GM21515 (cell line): ENCODE measurements around the gene SEMA4A.
"Not testable (repeated sequence)": the region's sequence is repeated elsewhere in the genome, so short reads cannot be mapped to it uniquely, and the experiment has no call there.

Source experiments
- ATAC-seq: cut with Tn5 transposase; IDR thresholded peaks from one replicate; pipeline ENCODE4 v1.9.1; 2021; ENCODE audit not compliant: unreplicated experiment

The SEMA4A gene

DNA sequence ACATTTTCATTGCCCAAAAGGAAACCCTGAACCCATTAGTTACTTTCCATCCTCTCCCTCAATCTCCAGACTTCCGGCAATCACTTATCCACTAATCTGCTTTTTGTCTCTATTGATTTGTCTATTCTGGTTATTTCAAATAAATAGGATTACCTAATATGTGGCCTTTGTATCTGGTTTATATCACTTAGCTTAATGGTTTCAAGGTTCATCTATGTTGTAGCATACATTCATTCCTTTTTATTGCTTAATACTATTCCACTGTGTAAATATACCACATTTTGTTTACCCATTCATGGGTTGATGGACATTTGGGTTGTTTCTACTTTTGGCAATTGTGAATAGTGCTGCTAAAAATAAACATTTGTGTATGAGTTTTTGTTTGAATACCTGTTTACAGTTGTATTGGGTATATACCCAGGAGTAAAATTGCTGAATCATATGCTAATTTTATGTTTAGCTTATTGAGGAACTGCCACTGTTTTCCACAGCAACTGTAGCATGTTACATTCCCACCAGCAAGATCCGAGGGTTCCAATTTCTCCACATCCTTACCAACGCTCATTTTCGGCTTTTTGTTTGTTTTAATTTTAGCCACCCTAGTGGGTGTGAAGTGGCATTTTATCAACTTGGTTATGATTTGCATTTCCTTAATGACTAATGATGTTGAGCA is 38.0 kb downstream of the SEMA4A start:
- ATAC-seq, result no peak

DNA sequence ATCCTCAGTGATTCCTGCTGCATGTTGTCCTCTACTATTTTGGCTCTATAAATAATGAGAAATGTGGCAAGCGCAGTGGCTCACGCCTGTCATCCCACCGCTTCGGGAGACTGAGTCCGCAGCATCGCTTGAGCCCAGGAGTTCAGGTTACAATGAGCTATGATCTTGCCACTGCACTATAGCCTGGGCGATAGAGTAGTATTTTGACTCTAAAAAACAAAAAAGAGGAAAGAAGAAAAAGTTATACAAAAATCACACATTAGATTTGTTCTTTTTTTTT is 39.8 kb downstream of the SEMA4A start:
- no peak for ATAC-seq

DNA sequence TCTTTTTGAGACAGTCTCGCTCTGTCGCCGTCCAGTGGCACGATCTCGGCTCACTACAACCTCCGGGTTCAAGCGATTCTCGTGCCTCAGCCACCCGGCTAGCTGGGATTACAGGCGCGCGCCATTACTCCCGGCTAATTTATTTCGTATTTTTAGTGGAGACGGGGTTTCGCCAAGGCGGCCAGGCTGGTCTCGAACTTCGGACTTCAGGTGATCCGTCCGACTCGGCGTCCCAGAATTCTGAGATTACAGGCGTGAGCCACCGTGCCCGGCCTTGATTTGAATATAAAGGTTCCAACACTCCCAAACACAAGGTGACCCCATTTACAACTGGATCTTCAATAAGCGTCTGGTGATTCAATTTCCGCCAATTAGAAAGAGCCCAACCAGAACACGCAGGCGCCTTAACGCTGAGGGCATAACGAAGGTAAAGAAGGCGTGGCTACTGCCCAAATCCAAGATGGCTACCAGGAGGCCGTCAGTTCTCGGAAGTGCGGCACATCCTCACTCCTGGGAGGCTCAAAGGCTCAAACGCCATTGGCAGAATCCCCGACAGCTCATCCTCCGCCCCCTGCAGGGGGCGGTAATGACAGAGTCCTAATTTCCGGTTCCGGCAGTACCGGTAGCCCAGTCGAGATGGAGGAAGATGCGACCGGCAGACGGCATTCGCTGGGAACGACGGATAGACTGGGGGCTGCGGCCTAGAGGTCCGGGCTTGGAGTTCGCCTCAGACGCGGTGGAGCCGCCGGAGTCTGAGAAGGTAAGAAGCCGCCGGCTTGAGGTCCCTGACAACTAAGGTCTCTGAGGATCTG is 40.3 kb downstream of the SEMA4A start, which contains the start of gene SLC25A44:
SLC25A44 (plus strand) TSS at position 617 of the 812 bp plus-strand sequence. CDS start 5,744 bp downstream, outside the sequence.
- ATAC-seq, result peak; percentile 95

DNA sequence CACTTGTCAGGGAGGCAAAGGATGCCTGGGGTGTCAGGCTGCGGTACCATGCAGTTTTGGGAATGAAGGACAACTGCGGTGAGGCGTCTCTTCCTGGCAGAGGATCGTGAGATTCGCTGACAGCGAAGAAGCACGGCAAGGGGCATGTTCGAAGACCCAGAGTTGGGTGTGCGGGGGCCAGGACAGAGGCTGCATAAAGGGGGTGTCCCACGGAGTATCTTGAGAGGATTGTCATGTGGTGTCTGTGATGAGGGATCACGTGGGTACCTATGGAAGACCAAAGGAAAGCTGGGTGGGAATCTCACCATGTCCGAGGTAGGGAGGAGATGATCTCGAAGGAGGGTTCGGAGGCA is 40.9 kb downstream of the SEMA4A start:
- no peak for ATAC-seq

DNA sequence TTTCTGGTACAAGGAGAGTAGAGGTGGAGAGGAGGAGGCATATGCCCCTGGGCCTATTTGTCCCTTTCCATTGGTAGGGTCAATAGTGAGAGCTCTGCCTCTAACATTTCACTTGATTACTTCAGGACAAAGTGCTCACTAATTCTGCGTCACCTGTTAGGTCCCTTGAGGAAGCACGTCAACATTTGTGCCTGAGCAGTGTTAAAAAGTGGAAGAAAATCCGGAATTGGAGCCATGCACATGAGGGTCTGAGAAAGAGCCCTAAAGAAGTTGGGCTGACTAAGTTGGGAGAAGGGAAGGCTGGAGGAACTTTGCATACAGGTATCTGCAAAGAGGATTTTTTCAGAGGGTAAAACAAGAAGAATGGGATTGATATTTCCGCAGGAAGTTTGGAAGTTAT is 42.5 kb downstream of the SEMA4A start:
- ATAC-seq, result no peak

DNA sequence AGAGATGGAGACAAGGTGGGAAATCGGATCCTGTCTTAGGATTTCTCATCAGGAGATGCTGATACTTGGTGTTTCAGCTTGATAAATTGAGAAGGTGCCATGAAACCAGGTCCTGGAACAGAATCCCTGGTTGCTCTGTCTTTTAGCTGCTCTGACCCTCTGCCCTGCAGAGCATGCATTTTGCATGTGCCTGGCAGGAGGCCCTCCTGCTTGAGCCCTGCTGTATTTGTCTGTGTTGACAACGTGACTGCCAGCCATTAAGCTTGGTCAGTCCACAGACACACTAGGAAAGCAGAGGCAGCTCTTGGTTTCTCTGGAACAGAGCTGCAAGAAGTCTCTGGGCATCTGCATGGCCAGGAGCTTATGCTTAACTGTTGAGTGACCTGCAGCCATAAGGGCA is 43.1 kb downstream of the SEMA4A start:
- ATAC-seq, result no peak

DNA sequence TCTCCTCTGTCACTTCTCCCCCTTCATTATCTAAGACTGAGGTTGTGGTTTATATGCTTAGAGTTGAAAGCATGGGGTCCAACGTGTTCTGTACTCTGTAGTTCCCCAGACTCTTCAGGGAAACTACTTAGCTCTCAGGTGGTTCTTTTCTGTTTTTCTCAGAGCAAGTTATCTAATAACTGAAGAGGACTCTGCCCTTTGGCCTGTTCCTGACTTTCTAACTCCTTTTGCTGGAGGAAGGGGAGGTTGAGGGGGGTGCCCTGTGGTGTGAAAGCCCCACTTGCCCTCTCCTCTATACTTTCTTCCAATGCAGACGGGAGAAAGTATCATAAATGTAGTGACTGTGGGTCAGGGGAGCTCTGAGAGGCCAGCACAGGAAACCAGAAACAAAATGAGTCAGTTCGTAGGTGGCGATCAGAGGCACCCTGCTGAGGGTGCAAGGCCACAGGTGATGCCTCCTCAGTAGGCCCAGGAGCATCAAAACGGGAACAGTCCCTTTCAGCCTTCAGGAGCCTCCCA is 45.5 kb downstream of the SEMA4A start:
- no peak for ATAC-seq

DNA sequence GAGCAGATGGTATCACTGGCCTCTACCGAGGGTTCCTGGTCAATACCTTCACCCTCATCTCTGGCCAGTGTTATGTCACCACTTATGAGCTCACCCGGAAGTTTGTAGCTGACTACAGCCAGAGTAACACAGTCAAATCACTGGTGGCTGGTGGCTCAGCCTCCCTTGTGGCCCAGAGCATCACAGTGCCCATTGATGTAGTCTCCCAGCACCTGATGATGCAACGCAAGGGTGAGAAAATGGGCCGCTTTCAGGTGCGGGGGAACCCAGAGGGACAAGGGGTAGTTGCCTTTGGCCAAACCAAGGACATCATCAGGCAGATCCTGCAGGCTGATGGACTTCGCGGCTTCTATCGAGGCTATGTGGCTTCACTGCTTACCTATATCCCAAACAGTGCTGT is 46.7 kb downstream of the SEMA4A start:
- no peak for ATAC-seq

DNA sequence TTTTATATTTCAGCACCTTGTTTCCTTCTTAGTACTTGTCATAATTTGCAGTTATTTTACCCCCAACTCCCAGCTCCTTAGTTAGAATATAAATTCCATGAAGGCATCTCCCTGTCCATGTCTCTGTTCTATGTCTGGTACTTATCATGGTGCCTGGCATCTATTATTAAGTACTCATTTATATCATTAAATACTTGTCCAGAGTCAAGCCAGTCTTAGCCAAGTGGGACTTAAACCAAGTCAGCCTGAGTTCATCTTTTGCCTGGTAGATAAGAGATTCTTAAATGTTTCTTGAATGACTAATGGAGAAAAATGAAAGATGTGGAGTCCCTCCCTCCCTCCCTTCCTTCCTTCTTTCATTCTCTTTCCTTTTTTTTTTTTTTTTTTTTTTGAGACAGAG is 49.9 kb downstream of the SEMA4A start:
- ATAC-seq, result no peak

DNA sequence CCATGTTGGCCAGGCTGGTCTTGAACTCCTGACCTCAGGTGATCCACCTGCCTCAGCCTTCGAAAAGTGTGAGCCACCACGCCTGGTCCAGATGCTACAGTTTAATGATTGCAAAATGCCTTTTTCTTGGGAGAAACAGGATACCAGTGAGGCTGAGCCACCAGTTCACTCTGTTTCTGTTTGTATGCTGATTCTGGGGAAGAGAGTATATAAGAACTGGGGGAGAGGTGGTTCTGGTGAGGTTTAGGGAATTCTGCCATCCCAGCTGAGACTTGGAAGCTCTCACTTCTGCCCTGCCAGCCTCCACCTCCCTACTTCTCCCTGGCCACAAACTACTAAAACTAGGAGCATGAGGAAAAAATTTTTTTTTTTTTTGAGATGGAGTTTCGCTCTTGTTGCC is 51.3 kb downstream of the SEMA4A start:
- no peak for ATAC-seq

DNA sequence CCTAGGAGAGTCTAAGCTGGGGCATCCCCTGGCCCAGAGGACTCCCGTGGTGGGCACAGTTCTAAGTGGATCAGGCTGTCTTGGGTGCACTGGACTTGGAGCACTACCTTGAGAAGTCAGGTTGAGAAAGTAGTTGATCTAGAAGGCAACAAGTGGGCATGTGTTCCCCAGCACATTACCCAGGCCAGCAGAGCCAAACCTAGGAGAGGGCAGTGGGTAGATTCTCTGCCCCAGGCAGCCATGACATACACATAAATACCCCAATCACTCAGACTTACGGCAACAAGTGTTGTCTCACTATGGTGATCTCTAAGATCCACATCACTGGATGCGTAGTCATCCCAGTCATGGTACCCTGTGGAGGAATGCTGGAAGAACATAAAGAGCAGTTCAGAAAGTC is 57.9 kb downstream of the SEMA4A start:
- ATAC-seq, result no peak

DNA sequence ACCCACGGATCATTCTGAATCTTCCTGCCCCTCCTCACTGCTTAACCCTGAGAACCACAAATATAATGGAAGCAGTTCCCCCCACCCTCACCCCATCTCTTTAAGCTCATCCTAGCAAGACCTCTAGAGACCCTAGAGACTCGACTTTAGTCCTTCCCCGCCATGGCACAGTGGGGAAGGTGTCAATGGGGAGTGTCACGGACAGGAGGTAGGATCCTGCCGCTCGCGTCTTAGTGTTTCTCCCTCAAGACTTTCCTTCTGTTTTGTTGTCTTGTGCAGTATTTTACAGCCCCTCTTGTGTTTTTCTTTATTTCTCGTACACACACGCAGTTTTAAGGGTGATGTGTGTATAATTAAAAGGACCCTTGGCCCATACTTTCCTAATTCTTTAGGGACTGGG is 58.7 kb downstream of the SEMA4A start:
- no peak for ATAC-seq

DNA sequence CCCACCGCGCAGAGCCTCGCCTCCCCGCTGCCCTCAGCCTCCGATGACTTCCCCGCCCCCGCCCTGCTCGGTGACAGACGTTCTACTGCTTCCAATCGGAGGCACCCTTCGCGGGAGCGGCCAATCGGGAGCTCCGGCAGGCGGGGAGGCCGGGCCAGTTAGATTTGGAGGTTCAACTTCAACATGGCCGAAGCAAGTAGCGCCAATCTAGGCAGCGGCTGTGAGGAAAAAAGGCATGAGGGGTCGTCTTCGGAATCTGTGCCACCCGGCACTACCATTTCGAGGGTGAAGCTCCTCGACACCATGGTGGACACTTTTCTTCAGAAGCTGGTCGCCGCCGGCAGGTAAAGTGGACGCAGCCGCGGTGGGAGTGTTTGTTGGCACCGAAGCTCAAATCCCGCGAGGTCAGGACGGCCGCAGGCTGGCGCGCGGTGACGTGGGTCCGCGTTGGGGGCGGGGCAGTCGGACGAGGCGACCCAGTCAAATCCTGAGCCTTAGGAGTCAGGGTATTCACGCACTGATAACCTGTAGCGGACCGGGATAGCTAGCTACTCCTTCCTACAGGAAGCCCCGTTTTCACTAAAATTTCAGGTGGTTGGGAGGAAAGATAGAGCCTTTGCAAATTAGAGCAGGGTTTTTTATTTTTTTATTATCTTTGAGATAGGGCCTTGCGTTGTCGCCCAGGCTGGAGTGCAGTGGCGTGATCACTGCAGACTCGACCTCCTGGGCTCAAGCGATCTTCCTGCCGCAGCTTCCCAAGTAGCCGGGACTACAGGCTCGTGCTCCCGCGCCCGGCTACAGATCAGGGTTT is 59.7 kb downstream of the SEMA4A start, which contains the start of gene PMF1:
PMF1 (plus strand) TSS at position 175 of the 811 bp plus-strand sequence; CDS start at position 184, 9 bp downstream.
- ATAC-seq, result peak; percentile 82

DNA sequence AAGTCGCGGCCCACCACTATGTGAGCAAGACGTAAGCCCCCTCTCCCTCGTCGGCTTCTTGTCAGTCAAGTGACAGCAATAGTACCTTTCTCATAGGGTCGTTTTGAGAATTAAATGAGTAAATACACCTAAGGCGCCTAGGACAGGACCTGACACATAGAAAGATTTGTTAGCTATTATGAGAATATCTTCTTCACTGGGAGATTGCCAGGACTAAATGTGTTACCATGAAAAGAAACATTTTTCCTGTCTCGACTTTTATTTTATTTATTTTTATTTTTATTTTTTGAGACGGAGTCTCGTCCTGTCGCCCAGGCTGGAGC is 60.2 kb downstream of the SEMA4A start:
- ATAC-seq, result no peak

DNA sequence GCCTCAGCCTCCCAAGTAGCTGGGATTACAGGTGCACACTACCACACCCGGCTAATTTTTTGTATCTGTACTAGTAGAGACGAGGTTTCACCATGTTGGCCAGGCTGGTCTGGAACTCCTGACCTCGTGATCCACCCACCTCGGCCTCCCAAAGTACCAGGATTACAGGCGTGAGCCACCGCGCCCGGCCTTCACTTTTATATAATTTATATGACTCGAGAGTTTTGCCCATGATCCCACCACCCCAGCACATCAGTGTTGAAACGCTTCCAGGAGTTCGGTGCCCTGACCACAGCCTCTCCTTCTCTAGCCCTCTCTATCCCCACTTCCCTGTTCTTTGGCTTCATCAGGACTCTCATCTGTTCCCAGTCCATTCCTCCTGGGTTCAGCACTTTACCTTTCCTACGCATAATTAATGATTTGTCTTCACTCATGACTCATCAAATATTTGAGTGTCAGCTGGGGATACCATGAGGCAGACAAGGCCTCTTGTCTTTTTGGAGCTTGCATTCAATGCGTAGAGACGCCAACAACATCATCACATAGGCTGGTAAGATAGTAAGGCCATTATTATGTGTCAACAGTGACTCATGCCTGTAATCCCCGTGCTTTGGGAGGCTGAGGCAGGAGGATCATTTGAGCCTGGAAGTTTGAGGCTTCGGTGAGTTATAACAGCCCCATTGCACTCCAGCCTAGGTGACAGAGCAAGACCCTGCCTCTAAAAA is 60.8 kb downstream of the SEMA4A start:
- no peak for ATAC-seq

DNA sequence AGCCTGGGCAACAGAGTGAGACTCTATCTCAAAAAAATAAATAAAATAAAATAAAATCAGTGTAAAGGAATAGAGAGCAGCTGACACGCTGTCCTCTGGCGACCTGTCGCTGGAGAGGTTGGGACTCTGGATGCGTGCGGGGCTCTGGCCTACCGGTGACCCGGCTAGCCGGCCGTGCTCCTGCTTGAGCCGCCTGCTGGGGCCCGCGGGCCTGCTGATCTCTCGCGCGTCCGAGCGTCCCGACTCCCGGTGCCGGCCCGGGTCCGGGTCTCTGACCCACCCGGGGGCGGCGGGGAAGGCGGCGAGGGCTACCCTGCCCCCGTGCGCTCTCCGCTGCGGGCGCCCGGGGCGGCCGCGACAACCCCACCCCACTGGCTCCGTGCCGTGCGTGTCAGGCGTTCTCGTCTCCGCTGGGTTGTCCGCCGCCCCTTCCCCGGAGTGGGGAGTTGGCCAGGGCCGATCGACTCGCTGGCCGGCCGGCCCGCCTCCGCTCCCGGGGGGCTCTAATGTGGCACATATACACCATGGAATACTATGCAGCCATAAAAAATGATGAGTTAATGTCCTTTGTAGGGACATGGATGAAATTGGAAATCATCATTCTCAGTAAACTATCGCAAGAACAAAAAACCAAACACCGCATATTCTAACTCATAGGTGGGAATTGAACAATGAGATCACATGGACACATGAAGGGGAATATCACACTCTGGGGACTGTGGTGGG is 63.1 kb downstream of the SEMA4A start:
- ATAC-seq, result not testable (repeated sequence)

DNA sequence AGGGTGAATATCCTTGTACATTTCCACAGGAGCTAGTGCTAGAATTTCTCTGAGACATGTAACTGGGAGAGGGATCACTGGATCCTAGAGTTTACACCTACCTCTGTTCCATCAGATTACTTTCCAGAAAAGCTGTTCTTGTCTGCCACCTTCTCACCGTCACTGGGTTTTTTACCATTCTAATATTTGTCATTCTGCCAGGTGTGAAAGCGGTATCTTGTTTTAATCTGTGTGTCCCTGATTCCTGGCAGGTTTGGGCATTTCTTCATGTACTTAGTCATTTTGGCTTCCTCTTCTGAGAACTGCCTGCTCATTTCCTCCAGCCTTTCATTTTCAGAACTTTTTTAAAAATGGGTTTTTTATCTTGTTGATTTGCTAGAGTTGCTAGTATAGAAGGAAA is 64.5 kb downstream of the SEMA4A start:
- no peak for ATAC-seq

DNA sequence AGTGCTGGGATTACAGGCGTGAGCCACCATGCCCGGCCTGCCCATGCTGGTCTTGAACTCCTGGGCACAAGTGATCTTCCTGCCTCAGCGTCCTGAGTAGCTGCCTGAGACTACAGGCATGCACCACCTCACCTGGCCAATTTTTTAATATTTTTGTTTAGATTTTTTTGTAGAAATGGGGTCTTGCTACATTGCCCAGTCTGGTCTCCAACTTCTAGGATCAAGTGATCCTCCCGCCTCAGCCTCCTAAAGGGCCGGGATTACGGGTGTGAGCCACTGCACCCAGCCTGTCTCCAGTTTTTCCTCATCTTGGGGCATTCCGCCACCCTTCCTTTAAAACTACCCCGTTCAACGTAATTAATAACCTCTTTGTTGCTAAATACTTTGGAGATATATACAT is 66.8 kb downstream of the SEMA4A start:
- ATAC-seq, result no peak

DNA sequence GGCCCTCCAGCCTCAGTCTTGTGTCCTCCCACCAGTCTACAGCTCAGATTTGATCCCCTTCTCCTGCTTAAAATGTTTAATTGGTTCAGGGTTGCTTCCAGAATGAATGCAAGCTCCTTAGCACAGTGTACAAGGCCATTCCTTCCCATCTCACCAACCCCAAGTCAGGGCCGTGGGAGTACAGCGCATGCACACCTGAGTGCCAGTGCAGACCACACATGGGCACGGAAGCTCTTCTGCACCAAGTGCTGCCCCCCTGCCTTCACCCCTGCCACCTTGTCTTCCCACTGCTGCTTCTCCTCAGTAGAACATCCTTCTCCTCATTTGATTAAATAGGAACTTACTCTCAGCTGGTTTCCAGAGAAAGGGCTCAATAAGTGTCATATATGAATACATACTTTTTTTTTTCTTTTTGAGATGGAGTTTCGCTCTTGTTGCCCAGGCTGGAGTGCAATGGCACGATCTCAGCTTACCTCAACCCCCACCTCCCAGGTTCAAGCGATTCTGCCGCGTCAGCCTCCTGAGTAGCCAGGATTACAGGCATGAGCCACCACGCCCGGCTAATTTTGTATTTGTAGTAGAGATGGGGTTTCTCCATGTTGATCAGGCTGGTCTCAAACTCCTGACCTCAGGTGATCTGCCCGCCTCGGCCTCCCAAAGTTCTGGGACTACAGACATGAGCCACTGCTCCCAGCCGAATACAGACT is 68.8 kb downstream of the SEMA4A start:
- ATAC-seq, result no peak

DNA sequence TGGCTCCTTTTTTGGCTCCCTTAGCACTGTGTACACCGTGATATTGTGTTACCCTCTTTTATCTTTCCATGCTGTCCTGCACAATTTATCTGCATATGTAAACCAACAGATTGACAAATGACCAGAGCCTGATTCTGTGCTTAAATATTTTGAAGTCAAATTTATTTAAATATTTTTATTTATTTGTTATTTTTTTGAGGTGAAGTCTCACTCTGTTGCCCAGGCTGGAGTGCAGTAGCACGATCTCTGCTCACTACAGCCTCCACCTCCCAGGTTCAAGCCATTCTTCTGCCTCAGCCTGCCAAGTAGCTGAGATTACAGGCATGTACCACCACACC is 72.3 kb downstream of the SEMA4A start:
- peak; percentile 6 for ATAC-seq
